ENCODE measurements around the gene RAPSN. TPM values are rescaled to one million over a fixed set of nuclear protein-coding genes. Genes with fewer than 3 reads are reported as not detected.

RAPSN gene
- total RNA-seq, 1 donor from 2014 or later = 0.54 TPM

- peaks cover 19% of the 10 kb centered on the region for H3K4me1 Mint-ChIP-seq (ENCODE audit: low read depth, unreplicated experiment)
- DNase-seq = no peak
- no peak overlapping the region for H3K27ac Mint-ChIP-seq (ENCODE audit: unreplicated experiment)
- H3K27me3 Mint-ChIP-seq (ENCODE audit: unreplicated experiment) = peaks cover 6% of the 10 kb centered on the region
- H3K4me3 Mint-ChIP-seq (ENCODE audit: unreplicated experiment) = no peak overlapping the region
- peaks cover 12% of the 10 kb centered on the region for H3K9me3 Mint-ChIP-seq (ENCODE audit: unreplicated experiment)
- no peak for TF ChIP-seq CTCF (IDR thresholded peaks at IDR 0.05; ENCODE audit: partially characterized antibody, unreplicated experiment)
- H3K36me3 Mint-ChIP-seq (ENCODE audit: unreplicated experiment) = peaks cover 8% of the 10 kb centered on the region
These were observed 28.4 kb upstream of the RAPSN start for GRCh38 chr11:47477323-47477722.

- peaks cover 12% of the 10 kb centered on the region for H3K9me3 Mint-ChIP-seq (ENCODE audit: unreplicated experiment)
- no peak for DNase-seq
- peaks cover 13% of the 10 kb centered on the region for H3K27me3 Mint-ChIP-seq (ENCODE audit: unreplicated experiment)
- no peak overlapping the region for H3K4me3 Mint-ChIP-seq (ENCODE audit: unreplicated experiment)
- peaks cover 53% of the 10 kb centered on the region for H3K4me1 Mint-ChIP-seq (ENCODE audit: low read depth, unreplicated experiment)
- peaks cover 5% of the 10 kb centered on the region for H3K36me3 Mint-ChIP-seq (ENCODE audit: unreplicated experiment)
- H3K27ac Mint-ChIP-seq (ENCODE audit: unreplicated experiment) = no peak overlapping the region
- TF ChIP-seq CTCF (IDR thresholded peaks at IDR 0.05; ENCODE audit: partially characterized antibody, unreplicated experiment) = no peak
These were observed 21.7 kb upstream of the RAPSN start for GRCh38 chr11:47470671-47471070.

- H3K9me3 Mint-ChIP-seq (ENCODE audit: unreplicated experiment) = peaks cover 10% of the 10 kb centered on the region
- peaks cover 57% of the 10 kb centered on the region for H3K4me1 Mint-ChIP-seq (ENCODE audit: low read depth, unreplicated experiment)
- peaks cover 5% of the 10 kb centered on the region for H3K36me3 Mint-ChIP-seq (ENCODE audit: unreplicated experiment)
- no peak for TF ChIP-seq CTCF (IDR thresholded peaks at IDR 0.05; ENCODE audit: partially characterized antibody, unreplicated experiment)
- H3K27ac Mint-ChIP-seq (ENCODE audit: unreplicated experiment) = peak overlapping the region; percentile 85
- peak overlapping the region; percentile 14 for H3K4me3 Mint-ChIP-seq (ENCODE audit: unreplicated experiment)
- DNase-seq = no peak
- peaks cover 13% of the 10 kb centered on the region for H3K27me3 Mint-ChIP-seq (ENCODE audit: unreplicated experiment)
These were observed 20.6 kb upstream of the RAPSN start for GRCh38 chr11:47469361-47470179.

GRCh38 chr11:47468598-47469214, 19.8 kb upstream of the RAPSN start:
- H3K9me3 Mint-ChIP-seq (ENCODE audit: unreplicated experiment) = peaks cover 8% of the 10 kb centered on the region
- no peak for TF ChIP-seq CTCF (IDR thresholded peaks at IDR 0.05; ENCODE audit: partially characterized antibody, unreplicated experiment)
- H3K27me3 Mint-ChIP-seq (ENCODE audit: unreplicated experiment) = peaks cover 13% of the 10 kb centered on the region
- H3K4me3 Mint-ChIP-seq (ENCODE audit: unreplicated experiment) = peak overlapping the region; percentile 58
- peaks cover 55% of the 10 kb centered on the region for H3K4me1 Mint-ChIP-seq (ENCODE audit: low read depth, unreplicated experiment)
- DNase-seq = no peak
- H3K36me3 Mint-ChIP-seq (ENCODE audit: unreplicated experiment) = peaks cover 5% of the 10 kb centered on the region
- H3K27ac Mint-ChIP-seq (ENCODE audit: unreplicated experiment) = peak overlapping the region; percentile 85

GRCh38 chr11:47467357-47467756, 18.4 kb upstream of the RAPSN start:
- Mint-ChIP-seq H3K9me3 (ENCODE audit: unreplicated experiment) (peaks cover 8% of the 10 kb centered on the region), H3K27ac (ENCODE audit: unreplicated experiment) (peak overlapping the region; percentile 79), H3K4me3 (ENCODE audit: unreplicated experiment) (peak overlapping the region; percentile 35), H3K36me3 (ENCODE audit: unreplicated experiment) (no peaks in the 10 kb centered on the region), H3K4me1 (ENCODE audit: low read depth, unreplicated experiment) (peaks cover 45% of the 10 kb centered on the region), H3K27me3 (ENCODE audit: unreplicated experiment) (peaks cover 10% of the 10 kb centered on the region)
- no peak for TF ChIP-seq CTCF (IDR thresholded peaks at IDR 0.05; ENCODE audit: partially characterized antibody, unreplicated experiment)
- DNase-seq = no peak

Measured in glutamatergic neuron (in vitro differentiated cells).